A673 (cell line): ENCODE measurements around the gene ACADVL. TPM values are rescaled to one million over a fixed set of nuclear protein-coding genes. Genes with fewer than 3 reads are reported as not detected.

Source experiments
- BruUV-seq: library from RNA; stranded (reverse); fragments of 400-500 nt; replicated peaks from 2 replicates; lab custom pipeline; 2021; lab: Mats Ljungman, UMichigan
- CTCF ChIA-PET: fragments of 300-600 bp; sonication (Branson Sonifier 250); formaldehyde crosslinking; loops from one replicate; lab custom pipeline; 2022; ENCODE audit warnings: antibody characterized with exemption; lab: Charles Lee
- POLR2A ChIA-PET: fragments of 300-600 bp; sonication (Branson Sonifier 250); formaldehyde crosslinking; loops from one replicate; lab custom pipeline; 2022; ENCODE audit warnings: antibody characterized with exemption; ENCODE audit not compliant: low non-redundant PET; lab: Charles Lee
- DNase-seq: peaks from one replicate; pipeline ENCODE4 v3.0.0-alpha.2; 2015; ENCODE audit warnings: low spot score
- H3K27ac ChIP-seq: fragments of 200-600 bp; sonication (generic); 2 replicates; pipeline ENCODE4 v1.5.1; 2016; ENCODE audit warnings: mixed run types, low read depth, mild to moderate bottlenecking, mixed read lengths, antibody characterized with exemption, low read length; ENCODE audit not compliant: poor library complexity, severe bottlenecking
- H3K27me3 ChIP-seq: fragments of 200-600 bp; sonication (generic); replicated peaks from 2 replicates; pipeline ENCODE4 v1.6.1; 2017; ENCODE audit warnings: mixed run types, low read depth, mild to moderate bottlenecking, mixed read lengths, antibody characterized with exemption, low read length; ENCODE audit not compliant: insufficient read depth, poor library complexity
- H3K36me3 ChIP-seq: fragments of 200-600 bp; sonication (generic); 2 replicates; pipeline ENCODE4 v1.6.1; 2016; ENCODE audit warnings: mixed run types, mild to moderate bottlenecking, mixed read lengths, antibody characterized with exemption, low read length; ENCODE audit not compliant: insufficient read depth, poor library complexity, severe bottlenecking
- H3K4me1 ChIP-seq: fragments of 200-600 bp; sonication (generic); 2 replicates; pipeline ENCODE4 v1.6.1; 2017; ENCODE audit warnings: mixed run types, mild to moderate bottlenecking, mixed read lengths, antibody characterized with exemption, low read length; ENCODE audit not compliant: insufficient read depth, poor library complexity, severe bottlenecking
- H3K4me3 ChIP-seq: fragments of 200-600 bp; sonication (generic); 2 replicates; pipeline ENCODE4 v1.5.1; 2016; ENCODE audit warnings: low read depth, mixed run types, mild to moderate bottlenecking, mixed read lengths, low read length; ENCODE audit not compliant: poor library complexity, severe bottlenecking
- H3K9me3 ChIP-seq: fragments of 200-600 bp; sonication (generic); 2 replicates; pipeline ENCODE4 v1.6.1; 2016; ENCODE audit warnings: mixed run types, low read depth, mild to moderate bottlenecking, mixed read lengths, antibody characterized with exemption, low read length; ENCODE audit not compliant: poor library complexity, severe bottlenecking
- CTCF ChIP-seq: fragments of 300-800, 200-600 bp; sonication (generic); conservative IDR thresholded peaks from 2 replicates; pipeline ENCODE4 v1.5.1; 2017; ENCODE audit warnings: low read depth, mild to moderate bottlenecking, antibody characterized with exemption, low read length, moderate library complexity, mixed read lengths
- EZH2 ChIP-seq: fragments of 200-600 bp; sonication (generic); IDR thresholded peaks from 2 replicates; pipeline ENCODE4 v1.6.1; 2017; ENCODE audit warnings: borderline replicate concordance, low read depth, mild to moderate bottlenecking, mixed read lengths, antibody characterized with exemption, low read length; ENCODE audit not compliant: poor library complexity, severe bottlenecking
- intact Hi-C: fragments of 100-400 bp; cut with micrococcal nuclease; formaldehyde crosslinking; loops from one replicate; pipeline ENCODE4 v1.10.0; 2022; ENCODE audit not compliant: unreplicated experiment
- total RNA-seq: library from RNA; stranded (reverse); gene quantifications from 2 replicates; pipeline ENCODE4 v1.2.3, GENCODE V29; 2021

ACADVL gene
- total RNA-seq, 1 experiment from 2014 or later = 425 TPM

DNA sequence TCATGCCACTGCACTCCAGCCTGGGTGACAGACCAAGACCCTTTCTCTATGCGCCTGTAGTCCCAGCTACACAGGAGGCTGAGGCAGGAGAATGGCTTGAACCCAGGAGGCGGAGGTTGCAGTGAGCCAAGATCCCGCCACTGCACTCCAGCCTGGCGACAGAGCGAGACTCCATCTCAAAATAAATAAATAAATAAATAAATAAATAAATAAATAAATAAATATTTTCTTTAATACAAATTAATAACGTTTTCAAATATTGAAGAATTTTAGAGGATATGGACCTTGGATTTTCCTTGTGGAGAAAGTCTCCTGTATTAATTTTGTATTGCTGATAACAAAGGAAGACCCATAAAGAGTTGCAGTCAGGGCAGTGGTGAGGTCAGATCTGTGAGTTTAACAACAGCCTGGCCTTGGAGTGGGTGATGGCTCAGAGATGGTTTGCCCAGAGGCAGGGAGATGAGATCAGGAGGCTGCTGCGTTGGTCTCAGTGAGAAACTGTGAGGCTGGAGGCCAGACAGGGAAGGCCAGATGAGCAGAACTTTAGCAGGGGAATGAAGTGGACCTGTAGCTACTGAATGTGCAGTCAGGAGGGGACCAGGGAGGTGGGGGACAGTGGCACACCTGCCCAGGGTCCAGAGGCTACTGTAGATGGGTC is 36.2 kb upstream of the ACADVL start:
- H3K4me1 ChIP-seq = no peaks in the 10 kb centered on the region
- H3K27me3 ChIP-seq = no peaks in the 10 kb centered on the region
- H3K9me3 ChIP-seq = no peaks in the 10 kb centered on the region
- no peaks in the 10 kb centered on the region for H3K36me3 ChIP-seq
- no peak overlapping the region for H3K4me3 ChIP-seq
- no TSS peak for BruUV-seq
- ChIA-PET POLR2A (no interaction called here), CTCF (no interaction called here)
- no peak for DNase-seq
- H3K27ac ChIP-seq = no peak overlapping the region
- TF ChIP-seq CTCF (no peak), EZH2 (no peak)
- intact Hi-C loops = no loop called here

DNA sequence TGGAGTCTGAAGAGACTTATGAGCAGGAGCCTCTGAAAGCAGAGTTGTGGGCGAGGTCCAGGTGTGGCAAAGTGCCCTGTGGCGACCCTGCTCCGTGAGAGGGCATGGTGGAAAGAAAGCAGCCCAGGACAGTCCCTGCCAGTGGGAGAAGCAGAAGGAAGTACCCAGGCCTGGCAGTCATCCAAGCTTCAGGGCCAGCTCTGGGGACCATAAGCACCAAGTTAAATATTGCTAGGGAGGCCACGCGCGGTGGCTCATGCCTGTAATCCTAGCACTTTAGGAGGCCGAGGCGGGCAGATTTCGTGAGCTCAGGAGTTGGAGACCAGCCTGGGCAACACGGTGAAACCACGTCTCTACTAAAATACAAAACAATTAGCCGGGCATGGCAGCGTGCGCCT is 35.6 kb upstream of the ACADVL start:
- no peaks in the 10 kb centered on the region for H3K36me3 ChIP-seq
- no peaks in the 10 kb centered on the region for H3K4me1 ChIP-seq
- POLR2A ChIA-PET = no interaction called here
- no peak for DNase-seq
- H3K4me3 ChIP-seq = no peak overlapping the region
- no peaks in the 10 kb centered on the region for H3K27me3 ChIP-seq
- H3K9me3 ChIP-seq = no peaks in the 10 kb centered on the region
- no peak overlapping the region for H3K27ac ChIP-seq
- intact Hi-C loops = no loop called here
- CTCF ChIA-PET = no interaction called here
- TF ChIP-seq CTCF = no peak
- no peak for TF ChIP-seq EZH2
- BruUV-seq = no TSS peak

- H3K36me3 ChIP-seq = no peaks in the 10 kb centered on the region
- ChIA-PET CTCF (no interaction called here), POLR2A (no interaction called here)
- no peaks in the 10 kb centered on the region for H3K4me1 ChIP-seq
- no peaks in the 10 kb centered on the region for H3K27me3 ChIP-seq
- H3K4me3 ChIP-seq = no peak overlapping the region
- TF ChIP-seq EZH2 (no peak), CTCF (no peak)
- H3K9me3 ChIP-seq = no peaks in the 10 kb centered on the region
- no TSS peak for BruUV-seq
- H3K27ac ChIP-seq = no peak overlapping the region
- intact Hi-C loops = no loop called here
- no peak for DNase-seq
Measured at GRCh38 chr17:7184647-7185046, 35.1 kb upstream of the ACADVL start.
